Measurements from ENCODE around the gene IFI27. TPM values are rescaled to one million over a fixed set of nuclear protein-coding genes. Genes with fewer than 3 reads are reported as not detected.

IFI27 gene
- total and polyA plus RNA-seq, 10 of the 15 experiments (the other 5 are each of a cell fraction or from before 2014, with no cell fraction given): 1.1 to 45.5 (median 3.3) TPM

GRCh38 chr14:94099006-94099405, 11.5 kb upstream of the IFI27 start:
- CTCF ChIA-PET: no interaction called here
- WGBS (ENCODE audit: insufficient coverage, insufficient replicate concordance, low lambda C conversion rate, missing lambda C conversion rate): 87% methylated on average over 6 of the region's 6 CpGs
- in situ Hi-C loops (cut with MboI): no loop called here

More at GRCh38 chr14:94099006-94099405, 11.5 kb upstream of the IFI27 start:
- H3K79me2 ChIP-seq (ENCODE audit: control insufficient read depth, insufficient read depth, low read length): no peaks in the 10 kb centered on the region
- H3K4me3 ChIP-seq: no peak overlapping the region
- H3K27me3 ChIP-seq (replicated peaks in 1 of 2; ENCODE audit: control insufficient read depth in 2 of 2, insufficient read depth in 2 of 2, low read length in 1 of 2): no peaks in the 10 kb centered on the region
- no peaks in the 10 kb centered on the region; a peak in 1 of 4 replicates for H3K36me3 ChIP-seq (ENCODE audit: control insufficient read depth in 2 of 2, insufficient read depth in 2 of 2, low read length in 1 of 2)
- FAIRE-seq: no peak
- H2AFZ ChIP-seq (ENCODE audit: control insufficient read depth, low read depth, low read length): no peak overlapping the region
- H4K20me1 ChIP-seq (ENCODE audit: control insufficient read depth, insufficient read depth): no peaks in the 10 kb centered on the region
- no peak for ATAC-seq
- no peaks in the 10 kb centered on the region for H3K4me1 ChIP-seq (ENCODE audit: control insufficient read depth, insufficient read depth, low read length)
- TF ChIP-seq KLF5 (IDR thresholded peaks at IDR 0.05; ENCODE audit: partially characterized antibody): no peak
- TF ChIP-seq ZZZ3 (IDR thresholded peaks at IDR 0.05; ENCODE audit: control insufficient read depth, insufficient read length, low read depth): no peak
- TF ChIP-seq EED (IDR thresholded peaks at IDR 0.05; ENCODE audit: low read depth): no peak
- no peak for TF ChIP-seq BMI1 (IDR thresholded peaks at IDR 0.05; ENCODE audit: borderline replicate concordance)
- no peak for TF ChIP-seq HDAC6 (IDR thresholded peaks at IDR 0.05; ENCODE audit: unreplicated experiment)
- TF ChIP-seq RAD51 (IDR thresholded peaks at IDR 0.05): no peak
- no peak for TF ChIP-seq ZBTB4 (CRISPR knock-in tag; IDR thresholded peaks at IDR 0.05)
- no peak for TF ChIP-seq WRNIP1 (IDR thresholded peaks at IDR 0.05; ENCODE audit: borderline replicate concordance, low read depth, low read length)
- no peak for TF ChIP-seq TCF7 (IDR thresholded peaks at IDR 0.05; ENCODE audit: borderline replicate concordance)
- no peak for TF ChIP-seq NBN (IDR thresholded peaks at IDR 0.05)
- BruUV-seq (replicated peaks): no TSS peak
- ChIA-PET POLR2A (no interaction called here), SMC1A (ENCODE audit: uncharacterized antibody, unreplicated experiment) (interaction anchor here (2.2 kb wide), 1 partner anchor 38 kb away, joined by 6 read pairs; no protein-coding TSS in a partner anchor), RAD21 (ENCODE audit: unreplicated experiment) (no interaction called here)
- intact Hi-C loops (cut with micrococcal nuclease; ENCODE audit: unreplicated experiment): no loop called here
- no peak overlapping the region for H3K27ac ChIP-seq (ENCODE audit: control insufficient read depth, insufficient read depth)
- no peaks in the 10 kb centered on the region for H3K9me3 ChIP-seq (replicated peaks; ENCODE audit: control insufficient read depth, insufficient read depth, low read length)
- no peak overlapping the region for H3K9ac ChIP-seq (ENCODE audit: control insufficient read depth, insufficient read depth, low read length)
- H3K4me2 ChIP-seq (ENCODE audit: control insufficient read depth, insufficient read depth): no peak overlapping the region
- DNase-seq (ENCODE audit: low read depth, low spot score): no peak
